Neural cell (in vitro differentiated cells): ENCODE data around the gene TBC1D2. TPM values are rescaled to one million over a fixed set of nuclear protein-coding genes. Genes with fewer than 3 reads are reported as not detected.

ENCODE experiments used
- H2AFZ ChIP-seq: fragments of 200-600, 300-800 bp; sonication (generic), shearing (Covaris generic); 2 replicates; pipeline ENCODE4 v1.6.0; 2014; ENCODE audit warnings: low read depth, mild to moderate bottlenecking, antibody characterized with exemption, low read length, moderate library complexity
- H3F3A ChIP-seq: fragments of 200-600 bp; shearing (Covaris generic); 2 replicates; pipeline ENCODE4 v1.6.1; 2016; ENCODE audit warnings: mild to moderate bottlenecking, moderate library complexity, mixed read lengths, antibody characterized with exemption, low read length; ENCODE audit not compliant: insufficient read depth, poor library complexity, severe bottlenecking
- H3K27ac ChIP-seq: fragments of 200-600, 300-800 bp; sonication (generic), shearing (Covaris generic); 2 replicates; pipeline ENCODE4 v1.5.1; 2014; ENCODE audit warnings: mild to moderate bottlenecking, low read length, moderate library complexity
- H3K27me3 ChIP-seq: fragments of 300-800, 200-600 bp; sonication (generic), shearing (Covaris generic); 2 replicates; pipeline ENCODE4 v1.6.0; 2014; ENCODE audit warnings: mild to moderate bottlenecking, low read depth, low read length, moderate library complexity; ENCODE audit not compliant: insufficient read depth
- H3K36me3 ChIP-seq: fragments of 300-800, 200-600 bp; sonication (generic), shearing (Covaris generic); 2 replicates; pipeline ENCODE4 v1.5.1; 2014; ENCODE audit warnings: mild to moderate bottlenecking, antibody characterized with exemption, low read length, moderate library complexity; ENCODE audit not compliant: insufficient read depth
- H3K4me2 ChIP-seq: fragments of 300-800, 200-600 bp; sonication (generic), shearing (Covaris generic); 2 replicates; pipeline ENCODE4 v1.6.0; 2014; ENCODE audit warnings: mild to moderate bottlenecking, low read length
- H3K4me3 ChIP-seq: fragments of 300-800, 200-600 bp; sonication (generic), shearing (Covaris generic); 2 replicates; pipeline ENCODE4 v1.5.1; 2014; ENCODE audit warnings: mild to moderate bottlenecking, low read length, moderate library complexity
- H3K79me2 ChIP-seq: fragments of 200-600 bp; shearing (Covaris generic); replicated peaks from 2 replicates; pipeline ENCODE4 v1.6.0; 2014; ENCODE audit warnings: mild to moderate bottlenecking, low read length, moderate library complexity; ENCODE audit not compliant: insufficient read depth
- H3K9ac ChIP-seq: fragments of 300-800, 200-600 bp; sonication (generic), shearing (Covaris generic); 2 replicates; pipeline ENCODE4 v1.6.1; 2016; ENCODE audit warnings: mild to moderate bottlenecking, low read length, mixed read lengths
- H3K9me2 ChIP-seq: fragments of 200-600 bp; shearing (Covaris generic); 2 replicates; pipeline ENCODE4 v1.6.1; 2016; ENCODE audit warnings: mild to moderate bottlenecking, low read length, mixed read lengths; ENCODE audit not compliant: insufficient read depth
- H3K9me3 ChIP-seq: fragments of 200-600, 300-800 bp; sonication (generic), shearing (Covaris generic); 2 replicates; pipeline ENCODE4 v1.6.1; 2016; ENCODE audit warnings: mild to moderate bottlenecking, mixed run types, low read length, moderate library complexity, mixed read lengths
- H4K20me1 ChIP-seq: fragments of 200-600 bp; shearing (Covaris generic); 2 replicates; pipeline ENCODE4 v1.6.1; 2016; ENCODE audit warnings: mild to moderate bottlenecking, mixed run types; ENCODE audit not compliant: insufficient read depth
- CTCF ChIP-seq: fragments of 450-650 bp; IDR thresholded peaks from 2 replicates; pipeline ENCODE4 v1.5.1; 2014; ENCODE audit warnings: antibody characterized with exemption, mild to moderate bottlenecking, moderate library complexity; ENCODE audit not compliant: poor library complexity, severe bottlenecking
- EP300 ChIP-seq: fragments of 450-650 bp; conservative IDR thresholded peaks from 2 replicates; pipeline ENCODE4 v1.6.1; 2014; ENCODE audit warnings: antibody characterized with exemption, mild to moderate bottlenecking, moderate library complexity; ENCODE audit not compliant: poor library complexity, severe bottlenecking
- EZH2 ChIP-seq: fragments of 200-600, 300-800 bp; shearing (Covaris generic), sonication (generic); IDR thresholded peaks from 2 replicates; pipeline ENCODE4 v1.6.1; 2014; ENCODE audit warnings: antibody characterized with exemption, low read length, borderline replicate concordance, mild to moderate bottlenecking; ENCODE audit not compliant: insufficient read depth, poor library complexity, severe bottlenecking
- MXI1 ChIP-seq: fragments of 450-650 bp; conservative IDR thresholded peaks from 2 replicates; pipeline ENCODE4 v1.6.1; 2014; ENCODE audit warnings: antibody characterized with exemption, mild to moderate bottlenecking; ENCODE audit not compliant: poor library complexity, severe bottlenecking
- POLR2AphosphoS5 ChIP-seq: IDR thresholded peaks from 2 replicates; pipeline ENCODE4 v1.6.1; 2012
- RAD21 ChIP-seq: fragments of 450-650 bp; conservative IDR thresholded peaks from 2 replicates; pipeline ENCODE4 v1.6.1; 2014; ENCODE audit warnings: antibody characterized with exemption, mild to moderate bottlenecking, moderate library complexity
- REST ChIP-seq: IDR thresholded peaks from 2 replicates; pipeline ENCODE4 v1.6.1; 2012; ENCODE audit warnings: borderline replicate concordance
- SMC3 ChIP-seq: fragments of 450-650 bp; conservative IDR thresholded peaks from 2 replicates; pipeline ENCODE4 v1.6.1; 2014; ENCODE audit warnings: antibody characterized with exemption, mild to moderate bottlenecking, moderate library complexity; ENCODE audit not compliant: poor library complexity
- TAF1 ChIP-seq: IDR thresholded peaks from 2 replicates; pipeline ENCODE4 v1.6.1; 2012; ENCODE audit warnings: low read depth
- polyA plus RNA-seq: library from polyadenylated mRNA; depleted of rRNA; stranded (reverse); fragments of >200 nt; gene quantifications from 2 replicates; pipeline ENCODE4 v1.2.3, GENCODE V29; 2014

TBC1D2 gene
- polyA plus RNA-seq, 1 donor from 2014 or later: 4.1 TPM

DNA sequence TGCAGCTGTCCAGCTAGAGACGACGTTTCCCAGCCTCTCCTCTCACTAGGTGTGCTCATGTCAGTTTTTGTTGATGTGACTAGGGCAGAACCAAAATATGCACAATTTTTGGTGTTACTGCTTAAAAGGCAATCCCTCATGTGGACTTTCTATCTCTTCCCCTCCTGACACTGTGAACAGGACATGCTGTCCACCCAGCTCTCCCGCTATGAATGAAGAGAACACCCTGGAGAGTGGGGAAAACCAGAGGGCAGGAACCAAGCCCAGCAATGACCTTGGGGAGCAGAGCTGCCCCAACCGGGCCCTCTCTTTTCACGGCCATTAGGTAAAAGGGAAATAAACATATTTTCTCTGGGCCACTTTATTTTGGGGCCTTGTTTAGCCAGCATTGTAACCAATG is 46.7 kb upstream of the TBC1D2 start:
- Histone ChIP-seq H3K9ac (no peak overlapping the region), H3K9me2 (no peaks in the 10 kb centered on the region), H3K27me3 (no peaks in the 10 kb centered on the region), H3K79me2 (no peaks in the 10 kb centered on the region), H4K20me1 (no peaks in the 10 kb centered on the region), H3K27ac (no peak overlapping the region), H2AFZ (no peak overlapping the region), H3F3A (no peaks in the 10 kb centered on the region), H3K9me3 (no peaks in the 10 kb centered on the region), H3K4me3 (no peak overlapping the region), H3K36me3 (peaks cover 7% of the 10 kb centered on the region), H3K4me2 (no peak overlapping the region)
- TF ChIP-seq SMC3 (no peak), RAD21 (no peak), CTCF (no peak), TAF1 (no peak), EZH2 (no peak), EP300 (no peak), REST (no peak), MXI1 (no peak), POLR2AphosphoS5 (no peak)

- Histone ChIP-seq H3K79me2 (no peaks in the 10 kb centered on the region), H3K36me3 (peaks cover 7% of the 10 kb centered on the region), H2AFZ (no peak overlapping the region), H4K20me1 (no peaks in the 10 kb centered on the region), H3K9ac (no peak overlapping the region), H3K27me3 (no peaks in the 10 kb centered on the region), H3K9me3 (no peaks in the 10 kb centered on the region), H3K9me2 (no peaks in the 10 kb centered on the region), H3K27ac (no peak overlapping the region), H3K4me2 (no peak overlapping the region), H3K4me3 (no peak overlapping the region), H3F3A (no peaks in the 10 kb centered on the region)
- no peak for TF ChIP-seq CTCF
- TF ChIP-seq MXI1: no peak
Observed at GRCh38 chr9:98300611-98301010, 45.2 kb upstream of the TBC1D2 start.
